ENCODE measurements around the gene NDRG4.

GRCh38 chr16:58498341-58499091, 1.4 kb upstream of the NDRG4 start:
- TF ChIP-seq CTCF (IDR thresholded peaks at IDR 0.05) (no peak), POLR2A (IDR thresholded peaks at IDR 0.05) (no peak)
